ENCODE data around the gene GTPBP8. TPM values are rescaled to one million over a fixed set of nuclear protein-coding genes. Genes with fewer than 3 reads are reported as not detected.

Gene GTPBP8
- total RNA-seq, 1 donor from 2014 or later = 15.7 TPM

DNA sequence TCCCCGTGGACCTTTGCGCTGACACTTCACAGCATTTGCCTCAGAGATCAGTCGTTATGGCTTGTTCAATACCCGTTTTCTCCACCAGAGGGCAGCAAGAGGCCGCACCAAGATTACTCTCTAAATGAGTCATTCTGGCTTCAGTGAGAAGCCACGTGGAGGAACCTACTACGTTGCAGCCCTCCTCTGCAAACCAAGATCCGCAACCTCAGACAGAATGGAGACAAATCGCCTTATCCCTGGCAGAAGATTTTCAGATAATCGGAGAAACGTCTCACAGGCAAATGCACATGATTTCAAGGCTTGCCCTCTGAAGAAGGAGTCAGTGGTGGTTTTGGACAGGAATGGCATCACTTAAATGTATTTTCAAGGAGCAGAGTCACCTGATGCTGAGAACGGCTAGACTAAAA lies 60.5 kb downstream of the GTPBP8 start:
- Histone ChIP-seq H3K9me3 (ENCODE audit: control insufficient read depth in 3 of 3, low read length in 3 of 3) (no peaks in the 10 kb centered on the region), H3K9ac (ENCODE audit: low read depth in 1 of 3, low read length in 3 of 3) (peak overlapping the region in 2 of 3 donors; percentile 13 to 32), H3K27ac (ENCODE audit: low read depth, low read length) (peak overlapping the region; percentile 34), H3K27me3 (ENCODE audit: control insufficient read depth in 3 of 3, insufficient read depth in 3 of 3, low read length in 3 of 3) (no peaks in the 10 kb centered on the region), H3K4me3 (ENCODE audit: low read length in 3 of 3) (peak overlapping the region; percentile 41 to 56 (median 56)), H3K36me3 (ENCODE audit: control insufficient read depth in 3 of 3, insufficient read depth in 3 of 3, low read length in 3 of 3) (no peaks in the 10 kb centered on the region), H3K4me1 (ENCODE audit: control insufficient read depth in 3 of 3, insufficient read depth in 3 of 3, low read length in 3 of 3) (peaks cover 6 to 11% (median 11%) of the 10 kb centered on the region in 3 donors)

Other genes starting within 250 kb of the GTPBP8 start
- not detected for gene CD200R1L, start 144.1 kb upstream of the GTPBP8 start, total RNA-seq
- gene CD200R1, start 15.9 kb upstream of the GTPBP8 start, total RNA-seq = 5.7 TPM
- 28.7 TPM for gene BOC, start 220.6 kb downstream of the GTPBP8 start, total RNA-seq